Skeletal muscle satellite cell (primary cell): ENCODE data around the gene THAP7.
"Not testable (repeated sequence)": the region's sequence is repeated elsewhere in the genome, so short reads cannot be mapped to it uniquely, and the experiment has no call there.

Source experiments
- H3K27me3 ChIP-seq: 2 replicates; pipeline ENCODE4 v1.7.0; 2013; ENCODE audit warnings: low read length; ENCODE audit not compliant: control insufficient read depth, insufficient read depth
- H3K36me3 ChIP-seq: 2 replicates; pipeline ENCODE4 v1.7.0; 2013; ENCODE audit warnings: mild to moderate bottlenecking, control low read depth, low read length; ENCODE audit not compliant: insufficient read depth
- H3K4me1 ChIP-seq: 2 replicates; pipeline ENCODE4 v1.7.0; 2013; ENCODE audit warnings: low read length; ENCODE audit not compliant: control insufficient read depth, insufficient read depth
- H3K4me2 ChIP-seq: 2 replicates; pipeline ENCODE4 v1.7.0; 2013; ENCODE audit warnings: mild to moderate bottlenecking, low read length
- H3K4me3 ChIP-seq: 2 replicates; pipeline ENCODE4 v1.7.0; 2013; ENCODE audit warnings: low read length
- H3K9ac ChIP-seq: 2 replicates; pipeline ENCODE4 v1.7.0; 2013; ENCODE audit warnings: mild to moderate bottlenecking, low read depth, low read length, moderate library complexity
- H3K9me3 ChIP-seq: replicated peaks from 2 replicates; pipeline ENCODE4 v1.7.0; 2013; ENCODE audit warnings: mild to moderate bottlenecking, control low read depth, low read length

The THAP7 gene

GRCh38 chr22:20977516-20978170 is 24.3 kb downstream of the THAP7 start:
- no peak overlapping the region for H3K4me3 ChIP-seq
- peaks cover 8% of the 10 kb centered on the region for H3K9me3 ChIP-seq
- H3K9ac ChIP-seq, result no peak overlapping the region
- H3K4me2 ChIP-seq, result no peak overlapping the region
- peaks cover 11% of the 10 kb centered on the region for H3K27me3 ChIP-seq
- no peaks in the 10 kb centered on the region for H3K36me3 ChIP-seq
- H3K4me1 ChIP-seq, result peaks cover 16% of the 10 kb centered on the region

DNA sequence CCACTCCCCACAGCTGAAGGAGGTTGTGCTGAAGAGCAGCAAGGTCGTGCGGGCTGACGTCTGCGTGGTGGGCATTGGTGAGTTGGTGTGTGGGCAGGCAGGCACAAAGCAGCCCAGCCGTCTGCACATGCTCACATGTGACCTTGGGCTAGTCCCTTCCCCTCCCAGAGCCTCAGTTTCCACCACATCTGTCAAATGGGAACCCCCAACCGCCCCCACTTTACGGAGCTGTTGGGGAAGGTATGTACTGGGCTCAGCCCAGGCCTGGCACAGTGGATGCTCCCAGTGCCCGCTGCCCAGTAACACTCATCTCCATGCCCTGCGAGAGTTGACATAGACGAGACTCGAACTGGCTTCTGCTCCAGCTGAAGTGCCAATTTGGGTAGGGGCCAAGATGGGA is 24.9 kb downstream of the THAP7 start:
- H3K4me2 ChIP-seq, result no peak overlapping the region
- no peak overlapping the region for H3K9ac ChIP-seq

DNA sequence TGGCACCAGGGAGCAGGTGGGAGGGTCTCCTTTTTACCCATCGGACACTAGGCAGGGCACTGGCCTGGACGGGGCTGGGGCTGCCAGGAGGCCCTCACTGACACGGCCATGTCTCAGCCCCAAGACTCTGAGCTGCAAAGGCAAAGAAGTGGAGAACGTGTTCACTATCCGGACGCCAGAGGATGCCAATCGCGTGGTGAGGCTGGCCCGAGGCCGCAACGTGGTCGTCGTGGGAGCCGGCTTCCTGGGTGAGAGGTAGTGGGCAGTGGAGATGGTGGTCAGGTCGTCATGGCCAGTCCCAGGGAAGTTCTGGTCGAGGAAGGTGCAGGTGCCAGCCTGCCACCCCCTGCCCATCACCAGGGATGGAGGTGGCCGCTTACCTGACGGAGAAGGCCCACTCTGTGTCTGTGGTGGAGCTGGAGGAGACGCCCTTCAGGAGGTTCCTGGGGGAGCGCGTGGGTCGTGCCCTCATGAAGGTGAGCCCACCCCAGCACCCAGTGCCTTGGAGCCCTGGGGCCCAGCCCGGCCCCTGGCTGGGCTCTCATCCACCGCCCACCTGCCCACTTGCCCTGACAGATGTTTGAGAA is 25.5 kb downstream of the THAP7 start:
- H3K4me3 ChIP-seq, result no peak overlapping the region

More for the DNA sequence above, 24.9 kb downstream of the THAP7 start:
- Histone ChIP-seq H3K9me3 (peaks cover 8% of the 10 kb centered on the region), H3K4me3 (no peak overlapping the region), H3K27me3 (peaks cover 11% of the 10 kb centered on the region), H3K4me1 (peaks cover 16% of the 10 kb centered on the region), H3K36me3 (no peaks in the 10 kb centered on the region)

DNA sequence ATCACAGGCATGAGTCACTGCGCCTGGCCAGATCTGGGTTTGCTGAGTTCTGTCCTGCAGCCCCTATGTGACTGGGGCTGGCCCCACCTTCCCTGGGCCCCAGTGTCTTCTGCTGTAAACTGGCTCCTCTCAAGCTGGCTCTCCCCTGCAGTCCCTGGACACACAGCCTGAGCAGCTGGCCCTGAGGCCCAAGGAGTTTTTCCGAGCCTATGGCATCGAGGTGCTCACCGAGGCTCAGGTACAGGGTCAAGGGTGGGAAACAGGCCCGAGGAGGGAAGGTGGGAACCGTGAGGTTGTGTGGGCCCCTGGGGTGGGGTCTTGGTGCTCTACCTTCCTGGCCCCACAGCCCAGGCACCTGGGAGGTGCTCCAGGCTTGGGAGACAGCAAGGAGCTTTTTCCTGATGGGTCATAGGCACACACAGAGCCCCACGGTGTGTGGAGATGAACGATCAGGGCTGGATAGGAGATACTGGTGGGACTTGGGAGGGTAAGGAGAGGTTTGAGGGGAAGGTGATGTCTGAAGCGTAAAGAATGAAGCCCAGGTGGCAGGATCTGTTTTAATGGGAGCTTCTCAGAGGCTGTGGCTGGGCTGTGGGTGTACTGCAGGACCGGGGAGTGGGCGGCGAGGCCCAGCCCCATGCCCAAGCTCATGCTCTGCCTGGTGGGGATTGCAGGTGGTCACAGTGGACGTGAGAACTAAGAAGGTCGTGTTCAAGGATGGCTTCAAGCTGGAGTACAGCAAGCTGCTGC is 26.2 kb downstream of the THAP7 start:
- H3K4me1 ChIP-seq, result peaks cover 8% of the 10 kb centered on the region
- H3K9ac ChIP-seq, result no peak overlapping the region
- H3K27me3 ChIP-seq, result peaks cover 11% of the 10 kb centered on the region
- no peak overlapping the region for H3K4me3 ChIP-seq
- H3K9me3 ChIP-seq, result peaks cover 8% of the 10 kb centered on the region
- H3K4me2 ChIP-seq, result no peak overlapping the region
- no peaks in the 10 kb centered on the region for H3K36me3 ChIP-seq

More for the DNA sequence above, 25.5 kb downstream of the THAP7 start:
- H3K4me1 ChIP-seq, result peaks cover 13% of the 10 kb centered on the region
- H3K9ac ChIP-seq, result no peak overlapping the region
- no peaks in the 10 kb centered on the region for H3K36me3 ChIP-seq
- no peak overlapping the region for H3K4me2 ChIP-seq
- H3K9me3 ChIP-seq, result peaks cover 8% of the 10 kb centered on the region
- H3K27me3 ChIP-seq, result peaks cover 11% of the 10 kb centered on the region

GRCh38 chr22:20974336-20974955 is 27.5 kb downstream of the THAP7 start:
- H3K36me3 ChIP-seq, result no peaks in the 10 kb centered on the region
- H3K4me3 ChIP-seq, result no peak overlapping the region
- peaks cover 8% of the 10 kb centered on the region for H3K9me3 ChIP-seq
- H3K4me1 ChIP-seq, result peaks cover 2% of the 10 kb centered on the region
- peaks cover 11% of the 10 kb centered on the region for H3K27me3 ChIP-seq
- no peak overlapping the region for H3K4me2 ChIP-seq
- H3K9ac ChIP-seq, result no peak overlapping the region

DNA sequence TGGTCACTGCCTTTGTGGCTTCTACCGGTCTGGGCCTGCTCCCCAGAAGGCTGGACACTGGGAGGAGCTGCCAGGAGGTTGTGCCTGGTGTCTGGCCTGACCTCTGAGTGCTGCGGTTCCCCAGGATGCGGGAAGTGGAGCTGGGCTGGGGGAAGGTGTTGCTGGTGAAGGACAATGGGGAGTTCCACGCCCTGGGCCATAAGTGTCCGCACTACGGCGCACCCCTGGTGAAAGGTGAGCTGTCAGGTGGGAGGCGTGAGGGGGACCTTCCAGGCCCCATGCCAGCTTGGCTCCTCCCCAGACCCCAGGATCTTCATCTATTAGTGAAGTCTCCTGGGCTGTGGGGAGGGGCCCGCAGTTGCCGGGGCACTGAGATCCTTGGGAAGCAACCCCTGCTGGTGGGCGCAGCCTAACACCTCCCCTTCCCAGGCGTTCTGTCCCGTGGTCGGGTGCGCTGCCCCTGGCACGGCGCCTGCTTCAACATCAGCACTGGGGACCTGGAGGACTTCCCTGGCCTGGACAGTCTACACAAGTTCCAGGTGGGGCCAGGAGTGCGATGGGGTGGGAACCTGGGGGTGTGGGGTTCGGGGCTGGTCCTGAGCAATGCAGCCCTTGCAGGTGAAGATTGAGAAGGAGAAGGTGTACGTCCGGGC is 28.2 kb downstream of the THAP7 start:
- H3K27me3 ChIP-seq, result peaks cover 11% of the 10 kb centered on the region
- H3K9me3 ChIP-seq, result peaks cover 5% of the 10 kb centered on the region
- H3K36me3 ChIP-seq, result no peaks in the 10 kb centered on the region
- no peak overlapping the region for H3K4me2 ChIP-seq
- H3K4me1 ChIP-seq, result no peaks in the 10 kb centered on the region
- H3K9ac ChIP-seq, result no peak overlapping the region
- no peak overlapping the region for H3K4me3 ChIP-seq

DNA sequence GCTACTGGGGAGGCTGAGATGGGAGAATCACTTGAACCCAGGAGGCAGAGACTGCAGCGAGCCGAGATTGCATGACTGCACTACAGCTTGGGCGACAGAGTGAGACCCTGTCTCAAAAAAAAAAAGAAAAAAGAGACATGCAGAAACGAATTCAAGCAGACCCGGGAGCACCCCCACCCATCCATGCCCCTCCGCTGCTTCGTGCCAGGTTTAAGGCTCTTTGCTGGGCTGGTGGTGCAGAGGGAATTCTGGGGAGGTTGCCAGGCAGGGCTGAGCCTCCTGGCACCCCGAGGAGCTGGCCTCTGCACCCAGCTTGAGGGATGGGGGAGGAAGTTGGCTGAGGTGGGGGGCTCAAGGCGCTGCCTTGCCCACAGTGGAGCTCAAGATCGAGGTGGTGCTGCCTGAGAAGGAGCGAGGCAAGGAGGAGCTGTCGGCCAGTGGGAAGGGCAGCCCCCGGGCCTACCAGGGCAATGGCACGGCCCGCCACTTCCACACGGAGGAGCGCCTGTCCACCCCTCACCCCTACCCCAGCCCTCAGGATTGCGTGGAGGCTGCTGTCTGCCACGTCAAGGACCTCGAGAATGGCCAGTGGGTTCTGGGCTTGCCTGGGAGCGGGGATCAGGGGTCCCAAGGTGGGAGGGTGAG is 28.9 kb downstream of the THAP7 start:
- Histone ChIP-seq H3K9me3 (no peaks in the 10 kb centered on the region), H3K4me3 (no peak overlapping the region), H3K36me3 (no peaks in the 10 kb centered on the region), H3K9ac (no peak overlapping the region), H3K4me1 (no peaks in the 10 kb centered on the region), H3K4me2 (no peak overlapping the region), H3K27me3 (peaks cover 11% of the 10 kb centered on the region)

GRCh38 chr22:20972014-20972694 is 29.8 kb downstream of the THAP7 start:
- not testable (repeated sequence) for H3K4me1 ChIP-seq, H3K4me3 ChIP-seq, H3K9me3 ChIP-seq, H3K36me3 ChIP-seq, H3K9ac ChIP-seq, H3K4me2 ChIP-seq
- H3K27me3 ChIP-seq, result peaks cover 11% of the 10 kb centered on the region

DNA sequence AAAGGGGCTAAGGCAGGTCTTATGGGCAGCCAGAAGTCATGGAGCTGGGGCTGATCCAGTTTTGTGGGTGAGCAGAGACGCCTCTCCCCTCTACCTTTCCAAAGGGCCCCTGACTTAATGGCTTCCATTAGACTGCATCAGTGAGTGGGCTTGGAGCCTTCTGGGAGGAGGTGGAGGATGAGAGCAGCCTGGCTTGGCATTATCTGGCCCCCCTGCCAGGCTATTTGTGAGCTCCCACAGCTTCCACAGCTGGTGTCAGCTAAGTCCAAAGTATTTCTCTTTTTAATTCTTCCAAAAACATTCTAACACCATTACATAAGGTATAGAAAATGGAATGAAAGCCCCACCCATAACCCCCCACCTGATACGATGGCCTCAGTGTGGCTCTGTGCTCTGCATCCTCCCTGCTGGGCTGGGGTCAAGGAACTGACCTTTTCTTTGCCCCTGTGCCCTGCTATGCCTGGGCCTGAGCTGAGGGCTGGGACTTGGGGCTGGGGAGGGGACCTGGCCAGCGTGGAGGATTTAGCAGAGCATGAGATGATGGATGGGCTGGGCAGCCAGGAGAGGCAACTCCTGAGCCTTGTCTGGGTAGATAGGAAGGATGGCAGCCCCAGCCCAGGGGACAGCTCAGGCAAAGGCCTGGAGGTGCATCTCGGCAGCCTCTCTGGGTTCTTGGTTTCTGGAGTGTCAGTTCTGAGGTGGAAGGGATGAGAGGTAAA is 30.8 kb downstream of the THAP7 start:
- Histone ChIP-seq H3K27me3 (peaks cover 11% of the 10 kb centered on the region), H3K4me2 (no peak overlapping the region), H3K4me3 (no peak overlapping the region), H3K4me1 (no peaks in the 10 kb centered on the region), H3K9me3 (no peaks in the 10 kb centered on the region), H3K9ac (no peak overlapping the region), H3K36me3 (no peaks in the 10 kb centered on the region)

DNA sequence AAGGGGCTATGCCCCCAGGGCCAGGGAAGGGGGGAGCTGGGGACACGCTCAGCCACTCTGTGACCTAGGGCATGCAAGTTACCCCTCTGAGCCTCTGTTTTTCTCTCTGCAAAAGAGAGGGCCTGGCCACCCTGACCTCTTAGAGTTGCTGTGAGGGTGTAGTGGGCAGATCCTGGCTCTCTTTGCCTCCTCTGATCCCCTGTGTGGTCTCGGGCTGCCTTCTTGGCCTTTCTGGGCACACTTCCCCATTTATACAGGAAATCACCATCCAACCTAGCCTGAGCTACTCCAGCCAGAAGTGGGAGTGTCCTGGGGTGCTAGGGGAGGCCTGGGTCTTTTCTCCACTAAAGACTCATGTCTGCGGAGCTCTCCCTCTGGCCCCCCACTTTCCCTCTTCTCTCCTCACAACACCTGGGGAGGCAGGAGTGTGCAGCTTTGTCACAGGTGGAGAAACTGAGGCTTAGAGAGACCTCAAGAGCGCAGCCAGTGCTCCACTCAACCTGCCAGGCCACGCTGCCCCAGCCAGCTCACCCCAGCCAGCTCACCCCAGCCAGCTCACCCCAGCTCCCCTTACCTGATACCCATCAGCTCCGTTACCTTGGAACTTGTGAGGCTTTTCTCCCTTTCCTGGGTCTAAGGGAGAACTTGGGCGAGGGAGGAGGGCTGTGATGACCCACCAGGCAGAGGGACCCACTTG is 33.5 kb downstream of the THAP7 start:
- Histone ChIP-seq H3K27me3 (peaks cover 21% of the 10 kb centered on the region), H3K4me3 (no peak overlapping the region), H3K4me2 (no peak overlapping the region), H3K36me3 (no peaks in the 10 kb centered on the region), H3K9me3 (no peaks in the 10 kb centered on the region), H3K4me1 (no peaks in the 10 kb centered on the region), H3K9ac (no peak overlapping the region)
